K562 (cell line): ENCODE results near the gene IL18RAP. TPM values are rescaled to one million over a fixed set of nuclear protein-coding genes. Genes with fewer than 3 reads are reported as not detected.

Source experiments
- ATAC-seq: fragments of 200-7000 bp; cut with Tn5 transposase; 3 replicates; pipeline ENCODE4 v1.9.1; 2020; ENCODE audit warnings: moderate library complexity
- BruUV-seq: library from RNA; stranded (reverse); fragments of 400-500 nt; replicated peaks from 2 replicates; lab custom pipeline; 2021; lab: Mats Ljungman, UMichigan
- CTCF ChIA-PET: fragments of 300-600 bp; formaldehyde crosslinking; extraction: SDS; loops from one replicate; lab custom pipeline; 2021; ENCODE audit warnings: low intra/inter-chr PET ratio; lab: Yijun Ruan, JAX
- POLR2A ChIA-PET: fragments of 300-600, 350-650 bp; sonication (Branson Sonifier 250); formaldehyde crosslinking; extraction: SDS; loops from one replicate; lab custom pipeline; 2021; ENCODE audit warnings: antibody characterized with exemption, inconsistent platforms; lab: Yijun Ruan, JAX
- DNase-seq, 4 experiments: peaks; one replicate each; pipeline versions ENCODE4 v3.0.0 to v3.0.0-alpha.2; 2011 to 2018; ENCODE audit warnings: low spot score in 3 of 4, mixed read lengths in 3 of 4; ENCODE audit errors: extremely low read depth in 1 of 4
- FAIRE-seq: peaks from 2 replicates; lab custom pipeline; 2011; peaks lifted over from hg19 to GRCh38; lab: Jason Lieb, UNC
- H2AFZ ChIP-seq: 2 replicates; pipeline ENCODE4 v1.6.0; 2011; ENCODE audit warnings: low read depth, low read length, control low read depth, inconsistent platforms
- H3K27ac ChIP-seq: fragments of 200-600 bp; 3 replicates; pipeline ENCODE4 v1.8.0; 2011; ENCODE audit warnings: low read depth, mild to moderate bottlenecking, control low read depth, inconsistent platforms, low read length, moderate library complexity, mixed read lengths; ENCODE audit errors: extremely low read depth
- H3K27me3 ChIP-seq, 2 experiments: fragments of 300-600 bp in 1 of 2; 2 replicates in 1 of 2; 3 replicates in 1 of 2; pipeline versions ENCODE4 v1.6.0 to v1.8.0; 2011; ENCODE audit warnings: inconsistent platforms in 2 of 2, low read length in 2 of 2, mild to moderate bottlenecking in 1 of 2, mixed read lengths in 1 of 2, moderate library complexity in 1 of 2; ENCODE audit not compliant: control insufficient read depth in 2 of 2, insufficient read depth in 2 of 2
- H3K36me3 ChIP-seq: fragments of 300-600 bp; 3 replicates; pipeline ENCODE4 v1.8.0; 2011; ENCODE audit warnings: mild to moderate bottlenecking, low read length, inconsistent platforms; ENCODE audit not compliant: control insufficient read depth, insufficient read depth
- H3K4me1 ChIP-seq, 2 experiments: fragments of 200-600 bp in 1 of 2; replicated peaks in 1 of 2; 2 replicates in 1 of 2; 3 replicates in 1 of 2; pipeline versions ENCODE4 v1.5.1 to v1.8.0; 2011; ENCODE audit warnings: inconsistent platforms in 2 of 2, low read length in 2 of 2, mild to moderate bottlenecking in 1 of 2, mixed read lengths in 1 of 2, moderate library complexity in 1 of 2; ENCODE audit not compliant: control insufficient read depth in 2 of 2, insufficient read depth in 2 of 2
- H3K4me2 ChIP-seq: 2 replicates; pipeline ENCODE4 v1.6.1; 2011; ENCODE audit warnings: low read length, control low read depth, inconsistent platforms, mixed read lengths; ENCODE audit not compliant: insufficient read depth
- H3K4me3 ChIP-seq: fragments of 200-600 bp; sonication (generic), shearing (Covaris generic); 2 replicates; pipeline ENCODE4 v1.5.1; 2016; ENCODE audit warnings: control low read depth, inconsistent platforms
- H3K79me2 ChIP-seq: fragments of 200-600 bp; 3 replicates; pipeline ENCODE4 v1.8.0; 2011; ENCODE audit warnings: low read length, inconsistent platforms; ENCODE audit not compliant: control insufficient read depth, insufficient read depth
- H3K9ac ChIP-seq, 2 experiments: 2 replicates each; pipeline versions ENCODE4 v1.6.0 to v1.6.1; 2011; ENCODE audit warnings: low read depth in 2 of 2, low read length in 2 of 2, control low read depth in 1 of 2, inconsistent platforms in 1 of 2, mild to moderate bottlenecking in 1 of 2, mixed read lengths in 1 of 2; ENCODE audit not compliant: insufficient read depth in 1 of 2
- H3K9me1 ChIP-seq: one replicate; pipeline ENCODE4 v1.6.0; 2011; ENCODE audit warnings: inconsistent platforms, mild to moderate bottlenecking, low read length, moderate library complexity; ENCODE audit not compliant: control insufficient read depth, insufficient read depth
- H3K9me3 ChIP-seq: replicated peaks from 2 replicates; pipeline ENCODE4 v1.5.1; 2011; ENCODE audit warnings: low read depth, low read length, inconsistent platforms; ENCODE audit not compliant: control insufficient read depth, insufficient read depth
- H4K20me1 ChIP-seq: replicated peaks from 2 replicates; pipeline ENCODE4 v1.6.1; 2011; ENCODE audit warnings: low read length, inconsistent platforms, mixed read lengths; ENCODE audit not compliant: control insufficient read depth, insufficient read depth
- BACH1 ChIP-seq: fragments of 200-800 bp; sonication (Bioruptor generic); IDR thresholded peaks from 2 replicates; pipeline ENCODE4 v1.6.1; 2016; ENCODE audit warnings: missing genetic modification characterization, missing compliant biosample characterization
- ETV5 ChIP-seq: sonication (generic); formaldehyde crosslinking; IDR thresholded peaks from 2 replicates; pipeline ENCODE4 v1.4.0; 2020; ENCODE audit warnings: low read depth, mild to moderate bottlenecking, missing genetic modification reagents
- IFI16 ChIP-seq: fragments of 250-450 bp; sonication (Bioruptor Pico); IDR thresholded peaks from 2 replicates; pipeline ENCODE4 v2.1.2; 2022; ENCODE audit warnings: mild to moderate bottlenecking, inconsistent platforms
- IRF2 ChIP-seq: sonication (generic); formaldehyde crosslinking; IDR thresholded peaks from 2 replicates; pipeline ENCODE4 v1.8.1; 2022; ENCODE audit warnings: mild to moderate bottlenecking, missing genetic modification reagents
- LCOR ChIP-seq: sonication (generic); formaldehyde crosslinking; IDR thresholded peaks from 2 replicates; pipeline ENCODE4 v1.8.0; 2022; ENCODE audit warnings: mild to moderate bottlenecking, missing genetic modification reagents
- NR2C2 ChIP-seq, 2 experiments: fragments of 200-800 bp in 1 of 2; sonication (Bioruptor generic) in 1 of 2; sonication (generic) in 1 of 2; formaldehyde crosslinking in 1 of 2; IDR thresholded peaks; 2 replicates each; pipeline versions ENCODE4 v1.6.1 to v1.8.0; 2016 to 2022; ENCODE audit warnings: mild to moderate bottlenecking in 1 of 2, missing compliant biosample characterization in 1 of 2, missing genetic modification characterization in 1 of 2, missing genetic modification reagents in 1 of 2
- PYGO2 ChIP-seq: fragments of 450-650 bp; IDR thresholded peaks from 2 replicates; pipeline ENCODE4 v1.6.1; 2016; ENCODE audit warnings: mild to moderate bottlenecking, missing genetic modification characterization, moderate library complexity, missing compliant biosample characterization
- SRF ChIP-seq, 2 experiments: fragments of 250-450, 450-650 bp in 1 of 2; sonication (Bioruptor Pico) in 1 of 2; sonication (generic) in 1 of 2; formaldehyde crosslinking; IDR thresholded peaks; 2 replicates each; pipeline versions ENCODE4 v1.5.0 to v1.5.1; 2020 to 2022; ENCODE audit warnings: mild to moderate bottlenecking in 1 of 2, missing genetic modification reagents in 1 of 2
- TEAD4 ChIP-seq, 2 experiments: sonication (generic) in 1 of 2; formaldehyde crosslinking in 1 of 2; IDR thresholded peaks; 2 replicates each; pipeline versions ENCODE4 v1.6.1 to v1.8.0; 2012 to 2022; ENCODE audit warnings: borderline replicate concordance in 1 of 2, inconsistent platforms in 1 of 2, low read length in 1 of 2, mild to moderate bottlenecking in 1 of 2, missing genetic modification reagents in 1 of 2
- ZNF282 ChIP-seq: sonication (generic); formaldehyde crosslinking; IDR thresholded peaks from 2 replicates; pipeline ENCODE4 v1.8.1; 2023; ENCODE audit warnings: missing genetic modification reagents
- WGBS: fragments of 100-300 bp; shearing (Covaris generic); methylation state at CpG from one replicate; pipeline ENCODE4 v1.1.6; 2016; ENCODE audit warnings: low coverage, mixed read lengths; ENCODE audit not compliant: insufficient coverage; ENCODE audit errors: missing lambda C conversion rate; 5-methylcytosine and 5-hydroxymethylcytosine counted together
- in situ Hi-C: fragments of 300-500 bp; cut with MboI; formaldehyde crosslinking; loops from 4 replicates; pipeline ENCODE4 v1.15.0; 2018; ENCODE audit warnings: inconsistent platforms, mixed read lengths
- intact Hi-C: fragments of 100-400 bp; cut with micrococcal nuclease; formaldehyde crosslinking; loops from 2 replicates; pipeline ENCODE4 v1.14.2; 2022
- polyA plus RNA-seq, 8 experiments: library from polyadenylated mRNA; depleted of rRNA in 4 of 8; stranded (reverse) in 5 of 8; unstranded in 3 of 8; fragments of >200 nt; fragmentation: Nextera tagmentation in 2 of 8; fragmentation: Illumina TruSeq in 1 of 8; extraction: Ambion mirVana in 2 of 8; extraction: Trizol in 1 of 8; gene quantifications; 2 replicates each; pipeline versions ENCODE4 v1.2.1 to v1.2.3, GENCODE V29; 2011 to 2014; ENCODE audit warnings: inconsistent platforms in 1 of 8, missing spikeins in 1 of 8
- total RNA-seq, 7 experiments: library from RNA; depleted of rRNA in 6 of 7; stranded (reverse); fragments of >200 nt in 6 of 7; fragmentation: Illumina TruSeq in 2 of 7; extraction: Trizol in 2 of 7; gene quantifications; 2 replicates each; pipeline versions ENCODE4 v1.2.1 to v1.2.3, GENCODE V29; 2011 to 2021; ENCODE audit warnings: low replicate concordance in 1 of 7
- TF ChIP-seq, protein P1 (sequence below): fragments of 450-650 bp; IDR thresholded peaks from 2 replicates; pipeline ENCODE4 v1.7.0; 2016; ENCODE audit warnings: borderline replicate concordance

Gene IL18RAP
- total and polyA plus RNA-seq, 9 of the 15 experiments (the other 6 are each of a cell fraction or from before 2014, with no cell fraction given), result 1.1 to 20.5 (median 5.8) TPM

DNA sequence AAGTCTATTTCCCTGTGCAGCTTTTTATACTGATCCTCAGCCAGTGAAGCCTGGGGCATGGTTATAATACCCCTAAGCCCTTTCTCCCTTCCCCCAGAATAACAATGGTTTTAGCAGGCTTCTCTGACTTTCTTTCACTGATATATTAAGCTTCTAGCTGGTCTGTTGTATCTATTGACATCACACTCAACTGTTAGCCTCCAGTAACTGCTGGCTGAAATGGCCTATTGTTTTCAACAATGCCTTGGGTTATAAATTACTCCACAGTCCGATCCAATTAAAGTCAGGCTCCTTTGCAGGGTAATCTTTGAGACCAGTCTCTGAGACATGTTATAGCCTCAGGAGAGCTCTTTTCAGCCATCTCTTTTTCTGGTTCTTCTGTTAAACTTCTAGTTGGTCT, 47.2 kb downstream of the IL18RAP start:
- H3K4me1 ChIP-seq, result no peaks in the 10 kb centered on the region
- H3K9me3 ChIP-seq, result no peaks in the 10 kb centered on the region; the same call in 1 of the 2 replicates
- intact Hi-C loops, result loop anchor here (10.0 kb wide), 1 partner anchor 335 kb away; no protein-coding TSS in a partner anchor
- H3K79me2 ChIP-seq, result no peaks in the 10 kb centered on the region
- WGBS, result 0% methylated on average over 1 of the region's 1 CpG
- H3K4me3 ChIP-seq, result no peak overlapping the region
- ATAC-seq (no peak), FAIRE-seq (no peak)
- H2AFZ ChIP-seq, result no peak overlapping the region
- POLR2A ChIA-PET, result no interaction called here
- no peaks in the 10 kb centered on the region for H3K9me1 ChIP-seq
- no peak overlapping the region for H3K9ac ChIP-seq
- no TSS peak for BruUV-seq
- H3K36me3 ChIP-seq, result no peaks in the 10 kb centered on the region
- H3K27ac ChIP-seq, result no peak overlapping the region
- H4K20me1 ChIP-seq, result no peaks in the 10 kb centered on the region
- no peak for TF ChIP-seq PYGO2 (tag)
- TF ChIP-seq, protein P1, sequence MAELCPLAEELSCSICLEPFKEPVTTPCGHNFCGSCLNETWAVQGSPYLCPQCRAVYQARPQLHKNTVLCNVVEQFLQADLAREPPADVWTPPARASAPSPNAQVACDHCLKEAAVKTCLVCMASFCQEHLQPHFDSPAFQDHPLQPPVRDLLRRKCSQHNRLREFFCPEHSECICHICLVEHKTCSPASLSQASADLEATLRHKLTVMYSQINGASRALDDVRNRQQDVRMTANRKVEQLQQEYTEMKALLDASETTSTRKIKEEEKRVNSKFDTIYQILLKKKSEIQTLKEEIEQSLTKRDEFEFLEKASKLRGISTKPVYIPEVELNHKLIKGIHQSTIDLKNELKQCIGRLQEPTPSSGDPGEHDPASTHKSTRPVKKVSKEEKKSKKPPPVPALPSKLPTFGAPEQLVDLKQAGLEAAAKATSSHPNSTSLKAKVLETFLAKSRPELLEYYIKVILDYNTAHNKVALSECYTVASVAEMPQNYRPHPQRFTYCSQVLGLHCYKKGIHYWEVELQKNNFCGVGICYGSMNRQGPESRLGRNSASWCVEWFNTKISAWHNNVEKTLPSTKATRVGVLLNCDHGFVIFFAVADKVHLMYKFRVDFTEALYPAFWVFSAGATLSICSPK, result no peak
- no peak for TF ChIP-seq LCOR (CRISPR knock-in tag)
- TF ChIP-seq SRF (CRISPR knock-in tag; IDR thresholded peaks at IDR 0.05), result no peak
- no peak for TF ChIP-seq TEAD4 (IDR thresholded peaks at IDR 0.05; ENCODE audit: low read length)
- no peak for TF ChIP-seq TEAD4 (CRISPR knock-in tag; IDR thresholded peaks at IDR 0.05; ENCODE audit: borderline replicate concordance)
- no peak for TF ChIP-seq IRF2 (CRISPR knock-in tag)
- no peak for TF ChIP-seq BACH1 (tag)
- no peak for TF ChIP-seq ETV5
- TF ChIP-seq IFI16 (CRISPR knock-in tag), result no peak
- no peak for TF ChIP-seq ZNF282 (CRISPR knock-in tag)
- TF ChIP-seq NR2C2 (CRISPR knock-in tag; IDR thresholded peaks at IDR 0.05), result no peak
- TF ChIP-seq NR2C2 (tag; IDR thresholded peaks at IDR 0.05), result no peak
- TF ChIP-seq, all 486 proteins: peak for 0
- no peak for DNase-seq
- Histone ChIP-seq H3K27me3 (no peaks in the 10 kb centered on the region), H3K4me2 (no peak overlapping the region)
- CTCF ChIA-PET, result no interaction called here
- in situ Hi-C loops, result loop anchor here (10.0 kb wide), 1 partner anchor 235 kb away; no protein-coding TSS in a partner anchor
